ENCODE results near the gene SORT1.

The SORT1 gene

DNA sequence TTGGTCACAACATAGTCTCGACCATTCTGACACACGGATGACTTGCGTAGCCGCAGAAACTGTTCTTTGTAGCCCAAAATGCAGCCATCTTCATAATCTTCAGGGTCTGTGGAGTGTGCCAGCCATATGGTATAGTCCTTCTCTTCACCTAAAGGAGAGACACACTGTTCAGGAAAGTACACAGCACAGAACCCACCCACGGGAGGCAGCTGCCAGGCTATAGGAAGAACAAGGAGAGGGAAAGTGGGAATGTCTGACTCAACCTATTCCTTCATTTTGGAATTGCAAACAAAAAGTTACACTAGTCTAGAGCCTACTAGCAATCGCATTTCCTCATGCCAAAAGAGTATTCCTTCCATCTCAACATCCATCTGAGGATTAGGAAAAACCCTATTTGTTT lies 74.7 kb downstream of the SORT1 start:
- Histone ChIP-seq H3K9ac (ENCODE audit: low read depth in 1 of 2, low read length in 2 of 2) (no peak overlapping the region), H3K4me3 (ENCODE audit: low read length in 2 of 2) (no peak overlapping the region), H3K27ac (ENCODE audit: low read depth in 2 of 2, low read length in 2 of 2) (no peak overlapping the region), H3K9me3 (ENCODE audit: control insufficient read depth in 2 of 2, low read length in 2 of 2) (no peaks in the 10 kb centered on the region), H3K36me3 (ENCODE audit: control insufficient read depth in 2 of 2, insufficient read depth in 2 of 2, low read length in 2 of 2) (peaks cover 35 to 47% of the 10 kb centered on the region in 2 donors), H3K4me1 (ENCODE audit: control insufficient read depth in 2 of 2, insufficient read depth in 2 of 2, low read length in 2 of 2) (no peaks in the 10 kb centered on the region), H3K27me3 (ENCODE audit: control insufficient read depth in 2 of 2, insufficient read depth in 2 of 2, low read length in 2 of 2) (no peaks in the 10 kb centered on the region)

DNA sequence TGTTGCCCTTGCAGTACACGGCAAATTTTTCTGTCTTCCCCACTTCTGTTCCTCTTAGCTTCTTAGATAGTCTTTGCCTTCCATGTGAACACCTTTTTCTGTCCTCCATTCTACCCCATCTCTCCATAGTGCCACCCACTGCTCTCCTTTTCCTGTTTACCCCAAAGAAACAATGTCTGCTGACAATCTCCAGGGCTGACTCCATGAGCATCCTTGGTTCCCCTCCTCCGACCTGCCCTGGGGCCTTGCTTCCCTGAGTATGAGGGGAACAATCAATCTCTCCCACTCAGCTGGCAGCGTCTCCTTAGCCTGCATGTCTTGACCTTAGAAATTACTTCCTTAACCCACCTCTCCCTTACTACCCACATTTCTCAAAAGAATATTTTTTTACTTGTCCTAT lies 78.6 kb downstream of the SORT1 start:
- Histone ChIP-seq H3K27me3 (ENCODE audit: control insufficient read depth in 2 of 2, insufficient read depth in 2 of 2, low read length in 2 of 2) (no peaks in the 10 kb centered on the region), H3K9ac (ENCODE audit: low read depth in 1 of 2, low read length in 2 of 2) (no peak overlapping the region), H3K9me3 (ENCODE audit: control insufficient read depth in 2 of 2, low read length in 2 of 2) (no peaks in the 10 kb centered on the region), H3K27ac (ENCODE audit: low read depth in 2 of 2, low read length in 2 of 2) (no peak overlapping the region), H3K4me3 (ENCODE audit: low read length in 2 of 2) (no peak overlapping the region), H3K4me1 (ENCODE audit: control insufficient read depth in 2 of 2, insufficient read depth in 2 of 2, low read length in 2 of 2) (no peaks in the 10 kb centered on the region), H3K36me3 (ENCODE audit: control insufficient read depth in 2 of 2, insufficient read depth in 2 of 2, low read length in 2 of 2) (peaks cover 45 to 54% of the 10 kb centered on the region in 2 donors)

DNA sequence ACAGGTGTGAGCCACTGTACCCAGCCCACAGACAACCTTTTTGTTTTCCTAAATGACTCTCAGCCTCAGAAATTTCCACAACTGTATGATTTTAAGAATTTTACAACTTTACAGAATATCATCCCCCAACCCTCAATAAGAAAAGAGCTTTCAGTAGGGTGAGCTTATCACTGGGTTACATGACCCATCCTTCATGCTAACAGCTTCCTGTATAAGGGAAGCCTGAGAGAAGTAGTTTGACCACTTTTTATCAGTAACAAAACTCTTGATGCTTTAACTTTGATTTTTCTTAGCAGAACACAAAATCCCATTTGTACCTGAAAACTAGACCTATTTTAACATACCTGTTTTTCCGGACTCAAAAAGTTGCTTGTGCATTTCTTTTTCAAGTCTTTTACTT lies 81.2 kb downstream of the SORT1 start:
- Histone ChIP-seq H3K36me3 (ENCODE audit: control insufficient read depth in 2 of 2, insufficient read depth in 2 of 2, low read length in 2 of 2) (peaks cover 38 to 44% of the 10 kb centered on the region in 2 donors), H3K4me3 (ENCODE audit: low read length in 2 of 2) (no peak overlapping the region), H3K4me1 (ENCODE audit: control insufficient read depth in 2 of 2, insufficient read depth in 2 of 2, low read length in 2 of 2) (no peaks in the 10 kb centered on the region), H3K9me3 (ENCODE audit: control insufficient read depth in 2 of 2, low read length in 2 of 2) (no peaks in the 10 kb centered on the region), H3K27ac (ENCODE audit: low read depth in 2 of 2, low read length in 2 of 2) (no peak overlapping the region), H3K9ac (ENCODE audit: low read depth in 1 of 2, low read length in 2 of 2) (no peak overlapping the region), H3K27me3 (ENCODE audit: control insufficient read depth in 2 of 2, insufficient read depth in 2 of 2, low read length in 2 of 2) (no peaks in the 10 kb centered on the region)

DNA sequence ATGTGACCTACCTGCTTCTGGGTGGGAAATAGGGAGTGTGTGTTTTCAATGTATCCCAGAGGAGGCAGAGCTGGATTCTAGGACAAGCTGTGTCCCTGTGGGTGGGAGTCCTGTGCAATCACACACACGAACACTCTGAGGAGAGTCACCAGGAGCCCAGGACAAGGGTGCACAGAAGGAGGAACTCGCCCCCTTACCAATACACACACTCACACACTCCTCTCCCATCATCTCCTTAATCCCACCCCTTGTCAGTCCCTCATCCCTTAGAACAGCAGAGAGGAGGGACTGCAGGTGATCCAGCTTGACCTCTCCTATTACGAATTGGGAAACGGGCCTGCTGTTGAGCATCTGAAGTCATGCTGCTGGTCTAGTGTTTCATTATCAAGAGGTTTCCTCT lies 82.4 kb downstream of the SORT1 start:
- Histone ChIP-seq H3K9ac (ENCODE audit: low read depth in 1 of 2, low read length in 2 of 2) (no peak overlapping the region), H3K27me3 (ENCODE audit: control insufficient read depth in 2 of 2, insufficient read depth in 2 of 2, low read length in 2 of 2) (no peaks in the 10 kb centered on the region), H3K4me3 (ENCODE audit: low read length in 2 of 2) (no peak overlapping the region), H3K27ac (ENCODE audit: low read depth in 2 of 2, low read length in 2 of 2) (no peak overlapping the region), H3K4me1 (ENCODE audit: control insufficient read depth in 2 of 2, insufficient read depth in 2 of 2, low read length in 2 of 2) (no peaks in the 10 kb centered on the region), H3K9me3 (ENCODE audit: control insufficient read depth in 2 of 2, low read length in 2 of 2) (no peaks in the 10 kb centered on the region), H3K36me3 (ENCODE audit: control insufficient read depth in 2 of 2, insufficient read depth in 2 of 2, low read length in 2 of 2) (peaks cover 28 to 36% of the 10 kb centered on the region in 2 donors)

DNA sequence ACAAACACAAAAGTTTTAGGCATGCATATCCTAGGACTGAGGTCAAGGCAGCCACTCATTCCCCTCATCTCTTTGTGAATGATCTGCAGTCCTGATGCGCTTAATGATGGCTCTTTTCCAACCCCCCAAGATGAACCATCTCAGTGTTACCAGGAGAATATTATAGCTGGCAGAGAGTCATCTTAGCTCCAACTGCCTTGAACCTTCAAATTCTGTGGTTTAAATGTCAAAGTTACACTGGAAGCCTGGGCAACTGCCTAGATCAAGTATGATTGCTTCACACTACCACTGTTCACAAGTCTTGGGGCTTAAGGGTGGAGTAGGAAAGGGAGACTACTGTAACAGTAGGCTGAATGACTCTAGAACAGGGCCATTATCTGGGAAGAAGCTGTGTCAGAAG lies 82.9 kb downstream of the SORT1 start:
- Histone ChIP-seq H3K9me3 (ENCODE audit: control insufficient read depth in 2 of 2, low read length in 2 of 2) (no peaks in the 10 kb centered on the region), H3K27ac (ENCODE audit: low read depth in 2 of 2, low read length in 2 of 2) (no peak overlapping the region), H3K27me3 (ENCODE audit: control insufficient read depth in 2 of 2, insufficient read depth in 2 of 2, low read length in 2 of 2) (no peaks in the 10 kb centered on the region), H3K9ac (ENCODE audit: low read depth in 1 of 2, low read length in 2 of 2) (no peak overlapping the region), H3K4me3 (ENCODE audit: low read length in 2 of 2) (no peak overlapping the region), H3K4me1 (ENCODE audit: control insufficient read depth in 2 of 2, insufficient read depth in 2 of 2, low read length in 2 of 2) (no peaks in the 10 kb centered on the region), H3K36me3 (ENCODE audit: control insufficient read depth in 2 of 2, insufficient read depth in 2 of 2, low read length in 2 of 2) (peaks cover 26 to 31% of the 10 kb centered on the region in 2 donors)

DNA sequence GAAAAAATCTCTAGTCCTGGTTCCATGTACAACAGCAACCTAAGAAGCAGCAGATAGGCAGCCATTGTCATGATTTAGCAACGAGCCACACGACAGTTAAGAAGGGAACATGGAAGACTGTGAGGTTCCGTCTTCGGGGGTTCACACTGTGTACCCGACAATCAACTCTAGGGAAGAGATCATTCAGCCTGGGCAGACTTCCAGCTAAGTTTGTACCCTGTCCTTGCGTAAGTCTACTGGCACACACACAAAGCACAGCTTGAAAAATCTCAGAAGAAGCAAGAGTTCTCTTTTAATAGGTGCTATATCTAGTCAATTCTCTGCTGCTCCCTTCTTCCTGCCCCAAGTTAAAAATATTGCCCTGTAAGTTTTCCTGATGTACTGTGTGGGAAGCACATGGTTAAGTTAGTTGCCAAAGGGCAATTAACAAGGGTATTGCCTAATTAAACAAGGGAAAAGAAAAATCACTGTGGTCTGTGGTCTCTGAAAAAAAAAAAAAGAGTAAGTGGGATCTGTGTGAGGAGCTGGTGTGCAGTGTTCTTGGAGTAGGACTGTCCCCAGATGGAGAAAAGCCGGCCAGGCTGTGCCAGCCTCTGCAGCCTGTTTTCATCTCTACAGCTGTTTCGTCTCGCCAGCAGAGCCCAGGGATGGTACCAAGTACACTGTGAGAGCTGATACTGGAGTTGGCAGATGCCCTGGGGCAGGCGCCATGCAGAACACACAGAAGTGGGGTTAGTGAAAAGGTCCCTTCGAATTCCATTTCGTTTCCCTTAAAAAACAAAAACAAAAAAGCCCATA lies 84.5 kb downstream of the SORT1 start:
- Histone ChIP-seq H3K4me3 (ENCODE audit: low read length in 2 of 2) (no peak overlapping the region), H3K9me3 (ENCODE audit: control insufficient read depth in 2 of 2, low read length in 2 of 2) (no peaks in the 10 kb centered on the region), H3K27ac (ENCODE audit: low read depth in 2 of 2, low read length in 2 of 2) (no peak overlapping the region), H3K27me3 (ENCODE audit: control insufficient read depth in 2 of 2, insufficient read depth in 2 of 2, low read length in 2 of 2) (no peaks in the 10 kb centered on the region), H3K9ac (ENCODE audit: low read depth in 1 of 2, low read length in 2 of 2) (no peak overlapping the region), H3K36me3 (ENCODE audit: control insufficient read depth in 2 of 2, insufficient read depth in 2 of 2, low read length in 2 of 2) (peaks cover 21 to 23% of the 10 kb centered on the region in 2 donors), H3K4me1 (ENCODE audit: control insufficient read depth in 2 of 2, insufficient read depth in 2 of 2, low read length in 2 of 2) (no peaks in the 10 kb centered on the region)

DNA sequence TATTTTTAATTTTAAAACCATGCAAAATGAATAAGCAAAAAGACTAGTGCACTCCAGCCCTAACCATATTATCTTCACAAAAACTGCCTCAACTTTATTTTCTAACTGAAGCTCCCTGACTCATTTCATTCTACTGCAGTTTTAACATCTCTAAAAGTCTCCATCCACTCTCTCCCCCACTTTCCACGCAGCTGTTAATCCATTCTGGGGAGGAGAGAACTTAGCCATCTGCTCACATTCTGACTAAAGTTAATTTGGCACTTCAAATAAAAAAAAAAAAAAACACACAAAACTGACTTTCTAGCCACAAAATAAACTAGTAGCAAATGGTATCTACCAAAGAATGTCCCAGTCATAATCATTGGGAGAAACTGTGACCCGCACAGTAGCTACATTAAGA lies 85.5 kb downstream of the SORT1 start:
- Histone ChIP-seq H3K27me3 (ENCODE audit: control insufficient read depth in 2 of 2, insufficient read depth in 2 of 2, low read length in 2 of 2) (no peaks in the 10 kb centered on the region), H3K4me3 (ENCODE audit: low read length in 2 of 2) (no peak overlapping the region), H3K27ac (ENCODE audit: low read depth in 2 of 2, low read length in 2 of 2) (no peak overlapping the region), H3K36me3 (ENCODE audit: control insufficient read depth in 2 of 2, insufficient read depth in 2 of 2, low read length in 2 of 2) (peaks cover 15 to 17% of the 10 kb centered on the region in 2 donors), H3K4me1 (ENCODE audit: control insufficient read depth in 2 of 2, insufficient read depth in 2 of 2, low read length in 2 of 2) (no peaks in the 10 kb centered on the region), H3K9ac (ENCODE audit: low read depth in 1 of 2, low read length in 2 of 2) (no peak overlapping the region), H3K9me3 (ENCODE audit: control insufficient read depth in 2 of 2, low read length in 2 of 2) (no peaks in the 10 kb centered on the region)

DNA sequence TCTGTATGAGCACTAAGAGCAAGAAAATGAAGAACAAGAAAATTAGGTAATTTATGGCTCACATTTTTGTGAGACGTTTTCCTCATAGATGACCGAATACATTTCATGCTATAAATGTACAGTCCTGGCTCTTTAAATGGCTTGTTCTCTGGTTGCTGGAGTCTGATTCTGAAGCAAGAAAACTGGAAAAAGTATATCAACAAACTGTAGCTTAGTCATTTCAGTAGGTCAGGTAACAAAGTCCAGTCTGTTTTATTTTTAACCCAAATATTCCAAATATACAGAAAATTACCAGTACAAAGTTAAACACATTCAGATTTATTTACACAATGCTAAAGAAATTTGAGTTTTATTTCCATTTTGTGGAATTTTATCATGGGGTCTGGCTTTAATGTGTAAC lies 88.4 kb downstream of the SORT1 start:
- H3K4me3 ChIP-seq (ENCODE audit: low read length in 2 of 2) = no peak overlapping the region
- H3K27me3 ChIP-seq (ENCODE audit: control insufficient read depth in 2 of 2, insufficient read depth in 2 of 2, low read length in 2 of 2) = no peaks in the 10 kb centered on the region
- H3K4me1 ChIP-seq (ENCODE audit: control insufficient read depth in 2 of 2, insufficient read depth in 2 of 2, low read length in 2 of 2) = no peaks in the 10 kb centered on the region
- no peak overlapping the region for H3K27ac ChIP-seq (ENCODE audit: low read depth in 2 of 2, low read length in 2 of 2)
- peaks cover 0 to 10% of the 10 kb centered on the region in 2 donors for H3K36me3 ChIP-seq (ENCODE audit: control insufficient read depth in 2 of 2, insufficient read depth in 2 of 2, low read length in 2 of 2)
- no peaks in the 10 kb centered on the region for H3K9me3 ChIP-seq (ENCODE audit: control insufficient read depth in 2 of 2, low read length in 2 of 2)
- no peak overlapping the region for H3K9ac ChIP-seq (ENCODE audit: low read depth in 1 of 2, low read length in 2 of 2)

DNA sequence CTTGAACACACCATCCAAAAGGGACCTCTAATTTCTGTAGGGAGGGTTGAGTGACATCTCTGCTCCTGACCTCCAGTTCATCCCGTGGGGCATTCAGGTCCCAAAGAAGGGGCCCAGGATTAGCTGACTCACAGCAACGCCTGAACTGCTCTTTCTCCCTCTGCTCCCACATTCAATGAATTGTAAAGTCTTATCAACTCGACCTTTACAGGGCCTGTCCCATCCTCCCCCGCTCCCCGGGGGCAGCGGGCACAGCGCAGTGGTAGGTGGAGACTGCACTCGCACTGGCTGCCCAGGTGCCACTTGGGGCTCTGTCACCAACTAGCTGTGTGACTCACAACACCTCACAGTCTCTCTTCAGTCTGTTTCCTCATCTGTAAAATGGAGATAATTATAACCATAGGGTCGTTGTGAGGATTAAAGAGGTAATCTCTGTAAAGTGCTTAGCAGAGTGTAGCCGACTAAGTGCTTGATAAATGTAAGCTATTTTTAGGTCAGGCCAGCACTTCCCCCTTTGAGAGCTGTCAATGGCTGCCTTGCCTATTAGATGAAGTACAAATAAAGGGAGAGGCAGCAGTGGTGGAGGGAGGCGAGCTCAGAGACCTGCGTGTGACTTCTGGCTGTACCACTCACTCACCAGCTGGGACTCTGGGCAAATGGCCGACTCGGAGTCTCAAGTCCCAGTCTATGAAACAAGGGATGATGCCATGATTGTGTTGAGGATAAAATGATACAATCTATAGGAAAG lies 90.3 kb downstream of the SORT1 start:
- Histone ChIP-seq H3K27ac (ENCODE audit: low read depth in 2 of 2, low read length in 2 of 2) (no peak overlapping the region), H3K27me3 (ENCODE audit: control insufficient read depth in 2 of 2, insufficient read depth in 2 of 2, low read length in 2 of 2) (peaks cover 0 to 3% of the 10 kb centered on the region in 2 donors), H3K9ac (ENCODE audit: low read depth in 1 of 2, low read length in 2 of 2) (no peak overlapping the region), H3K36me3 (ENCODE audit: control insufficient read depth in 2 of 2, insufficient read depth in 2 of 2, low read length in 2 of 2) (peaks cover 0 to 4% of the 10 kb centered on the region in 2 donors), H3K4me3 (ENCODE audit: low read length in 2 of 2) (no peak overlapping the region), H3K4me1 (ENCODE audit: control insufficient read depth in 2 of 2, insufficient read depth in 2 of 2, low read length in 2 of 2) (no peaks in the 10 kb centered on the region), H3K9me3 (ENCODE audit: control insufficient read depth in 2 of 2, low read length in 2 of 2) (no peaks in the 10 kb centered on the region)

DNA sequence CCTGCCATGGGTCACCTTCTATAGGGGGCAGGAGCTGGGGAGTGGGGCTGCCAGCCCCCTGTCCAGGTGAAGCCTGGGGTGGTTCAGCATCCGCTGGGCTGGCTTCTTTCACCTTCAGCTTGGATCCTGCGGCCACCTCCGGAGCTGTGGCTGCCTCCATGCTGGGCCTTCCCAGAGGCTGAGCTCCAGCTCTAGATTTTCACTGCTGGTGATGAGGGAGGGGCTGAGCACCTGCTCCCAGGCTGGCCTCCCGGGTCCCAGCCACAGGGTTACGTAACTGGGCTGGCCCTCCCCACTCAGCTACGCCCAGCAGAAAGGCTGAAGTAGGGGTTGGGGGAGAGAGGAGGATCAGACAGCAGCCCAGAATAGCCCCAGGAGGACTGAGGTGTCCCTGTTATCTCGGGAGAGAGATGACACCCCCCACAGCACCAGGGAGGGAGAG lies 90.9 kb downstream of the SORT1 start, which contains the start of gene MYBPHL:
TSS of gene MYBPHL (minus strand) at position 180 of the 442 bp plus-strand sequence. CDS start at position 160, 20 bp downstream.
- H3K9ac ChIP-seq (ENCODE audit: low read depth in 1 of 2, low read length in 2 of 2) = no peak within 1 kb of the TSS
- no peaks in the 10 kb centered on the region for H3K9me3 ChIP-seq (ENCODE audit: control insufficient read depth in 2 of 2, low read length in 2 of 2)
- no peak within 1 kb of the TSS for H3K4me3 ChIP-seq (ENCODE audit: low read length in 2 of 2)
- H3K36me3 ChIP-seq (ENCODE audit: control insufficient read depth in 2 of 2, insufficient read depth in 2 of 2, low read length in 2 of 2) = peaks cover 0 to 4% of the 10 kb centered on the region in 2 donors
- H3K27ac ChIP-seq (ENCODE audit: low read depth in 2 of 2, low read length in 2 of 2) = no peak within 1 kb of the TSS
- no peaks in the 10 kb centered on the region for H3K4me1 ChIP-seq (ENCODE audit: control insufficient read depth in 2 of 2, insufficient read depth in 2 of 2, low read length in 2 of 2)
- peaks cover 0 to 3% of the 10 kb centered on the region in 2 donors for H3K27me3 ChIP-seq (ENCODE audit: control insufficient read depth in 2 of 2, insufficient read depth in 2 of 2, low read length in 2 of 2)

All from mucosa of rectum (tissue), 2 donors.